Activated CD4-positive, alpha-beta T cell treated with anti-CD3 and anti-CD28 coated beads, Interleukin-2, Interleukin-6, amounts not matched to agents 100 ng/mL and 50 ng/mL, durations not matched to agents 16 hours and 8 hours (primary cell): Measurements from ENCODE around the gene NECAB2.

Experiments used
- DNase-seq: peaks from one replicate; pipeline ENCODE4 v3.0.0-alpha.2; 2020

Gene NECAB2

GRCh38 chr16:84047626-84048025, 79.6 kb downstream of the NECAB2 start:
- no peak for DNase-seq

- DNase-seq, result no peak
Observed at GRCh38 chr16:84048270-84048669, 80.2 kb downstream of the NECAB2 start.

- no peak for DNase-seq
Observed at GRCh38 chr16:84048871-84049270, 80.8 kb downstream of the NECAB2 start.

GRCh38 chr16:84049403-84050060, 81.5 kb downstream of the NECAB2 start:
- no peak for DNase-seq

- no peak for DNase-seq
Observed at GRCh38 chr16:84050316-84050715, 82.3 kb downstream of the NECAB2 start.

- DNase-seq, result no peak
Observed at GRCh38 chr16:84052071-84052622, 84.1 kb downstream of the NECAB2 start.
